ENCODE measurements around the gene CGRRF1. TPM values are rescaled to one million over a fixed set of nuclear protein-coding genes. Genes with fewer than 3 reads are reported as not detected.

CGRRF1 gene
- 7.9 and 12.3 TPM in 2 replicates for total RNA-seq

DNA sequence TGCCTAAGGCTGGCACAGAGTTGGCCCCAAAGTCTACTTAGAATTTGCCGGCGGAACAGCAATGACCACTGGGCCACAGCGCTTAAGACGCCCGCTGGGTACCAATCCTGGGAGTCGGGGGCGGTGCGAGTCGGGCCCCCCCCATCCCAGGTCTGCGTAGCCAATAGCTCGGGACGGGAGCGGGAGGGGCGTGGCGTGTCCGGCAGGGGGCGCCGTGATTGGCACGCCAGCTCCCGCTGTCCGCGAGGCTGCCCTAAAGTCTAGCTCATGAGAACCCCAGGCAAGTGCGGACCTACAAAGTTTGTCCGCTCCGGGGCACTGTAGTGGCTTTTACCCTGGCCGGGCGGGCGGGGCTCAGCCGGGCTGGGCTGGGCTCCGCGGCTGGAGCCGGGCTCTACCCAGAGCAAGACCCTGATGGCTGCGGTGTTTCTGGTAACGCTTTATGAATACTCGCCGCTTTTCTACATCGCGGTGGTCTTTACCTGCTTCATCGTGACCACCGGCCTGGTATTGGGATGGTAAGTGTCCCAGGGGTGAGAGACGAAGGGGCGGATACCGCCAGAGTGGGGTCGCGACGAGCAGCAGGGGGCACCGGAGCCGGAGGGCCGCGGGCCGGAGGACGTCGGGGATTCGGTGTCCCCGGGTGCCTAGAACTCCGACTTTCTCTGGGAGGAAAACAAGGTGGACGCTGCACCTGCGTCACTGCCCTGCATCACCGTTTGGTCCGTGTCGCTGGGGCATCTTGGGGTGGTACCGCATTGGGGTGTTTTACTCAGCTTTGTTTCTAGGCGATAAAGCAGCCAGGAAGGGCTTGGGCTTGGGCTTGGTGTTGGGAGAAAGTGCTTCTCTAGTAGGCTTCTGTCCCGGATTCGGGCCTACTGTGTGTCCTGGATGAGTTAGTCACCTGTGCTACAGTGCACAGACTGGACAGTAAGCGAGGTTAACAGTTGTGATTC lies at the start of gene CGRRF1:
CGRRF1 (plus strand) TSS at position 361 of the 956 bp plus-strand sequence; CDS start at position 415, 54 bp downstream.

DNA sequence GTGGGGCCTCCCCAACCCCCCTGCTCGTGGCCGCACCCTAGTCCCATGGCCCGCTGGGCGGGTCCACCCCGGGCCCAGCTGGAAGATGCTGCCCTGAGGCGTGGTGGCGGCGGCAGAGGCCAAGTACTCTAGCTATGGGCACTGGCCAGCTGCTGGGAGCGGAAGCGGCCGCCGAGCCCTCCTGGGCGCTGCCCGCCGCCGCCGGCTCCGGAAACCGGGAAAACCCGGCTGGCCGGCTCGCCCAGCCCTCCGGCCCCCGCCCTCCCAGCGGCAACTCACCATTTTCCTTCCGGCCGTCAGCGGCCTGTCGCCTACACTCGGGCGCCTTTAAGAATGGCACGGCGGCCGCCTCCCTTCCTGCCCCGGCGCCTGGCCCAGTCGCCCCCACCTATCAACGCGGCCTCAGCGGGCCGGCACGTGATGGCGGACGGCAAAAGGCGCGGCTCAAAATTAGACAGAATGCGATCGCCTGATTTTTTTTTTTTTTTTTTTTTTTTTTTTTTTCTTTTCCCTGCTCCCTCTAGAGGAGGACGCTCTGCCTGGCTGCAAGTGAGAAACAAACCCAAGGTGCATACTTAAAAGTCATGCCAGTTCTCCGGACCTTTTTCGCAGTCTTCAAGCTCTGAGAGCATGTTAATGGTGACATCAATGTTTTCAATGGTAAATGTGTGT lies 20.9 kb upstream of the CGRRF1 start, which contains the start of gene GMFB:
GMFB (minus strand) TSS at position 335 of the 672 bp plus-strand sequence; CDS start at position 282, 53 bp downstream.

DNA sequence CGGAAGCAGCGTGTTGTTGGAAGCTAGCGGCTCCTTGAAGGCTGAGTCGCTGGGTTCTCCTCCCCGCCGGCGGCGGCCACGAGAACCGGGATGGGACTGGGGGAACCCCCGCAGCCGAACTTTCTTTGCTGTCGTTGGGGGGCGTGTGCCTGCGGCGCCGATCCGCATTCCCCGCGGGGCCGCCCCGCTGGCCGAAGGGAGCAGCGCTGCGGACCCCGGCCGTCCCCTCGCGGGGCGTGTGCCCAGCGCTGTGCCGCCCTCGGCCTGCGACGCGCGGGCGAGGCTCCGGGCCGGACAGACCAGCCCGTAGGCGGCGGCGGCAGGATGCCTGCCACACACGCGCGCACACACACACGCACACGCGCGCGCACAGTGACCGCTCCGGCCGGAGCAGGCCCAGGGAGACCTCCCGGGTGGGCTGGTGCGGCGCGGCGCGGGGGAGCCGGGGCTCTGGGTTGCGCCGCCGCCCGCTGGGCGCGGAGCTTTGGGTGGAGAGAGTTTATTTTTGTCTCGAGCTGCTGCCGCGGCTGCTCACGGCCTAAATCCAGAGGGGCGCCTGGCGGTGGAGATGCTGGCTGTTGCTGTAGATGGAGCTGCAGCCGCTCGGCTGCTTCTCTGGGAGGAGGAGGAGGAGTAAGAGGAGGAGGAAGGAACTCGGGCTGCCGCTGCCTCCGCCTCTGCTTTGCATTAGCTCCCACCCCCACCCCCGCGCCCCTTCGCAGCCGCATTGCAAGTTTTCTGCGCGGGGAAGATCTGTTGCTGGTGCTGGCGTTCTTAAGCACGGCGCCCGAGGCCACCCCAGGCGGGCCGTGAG lies 56.9 kb downstream of the CGRRF1 start, which contains the start of gene SAMD4A:
SAMD4A (plus strand) TSS at position 719 of the 814 bp plus-strand sequence. CDS start 789 bp downstream, outside the sequence.

Other genes starting within 250 kb of the CGRRF1 start
- gene CDKN3, start 112.9 kb upstream of the CGRRF1 start, total RNA-seq: 15.2 and 17.5 TPM in 2 replicates
- 294 and 306 TPM in 2 replicates for gene CNIH1, start 68.5 kb upstream of the CGRRF1 start, total RNA-seq
- gene GMFB, start 20.9 kb upstream of the CGRRF1 start, total RNA-seq: 38.3 and 40.9 TPM in 2 replicates
- 6.7 TPM in 2 replicates for gene SAMD4A, start 57.2 kb downstream of the CGRRF1 start, total RNA-seq